ENCODE measurements around the gene EDC4.
"Not testable (repeated sequence)": the region's sequence is repeated elsewhere in the genome, so short reads cannot be mapped to it uniquely, and the experiment has no call there.

GRCh38 chr16:67915496-67915769 is 42.6 kb downstream of the EDC4 start:
- not testable (repeated sequence) for TF ChIP-seq CTCF (conservative IDR thresholded peaks at IDR 0.05; ENCODE audit: low read depth in 2 of 2); EZH2 (IDR thresholded peaks at IDR 0.05; ENCODE audit: low read depth, unreplicated experiment); CREB1 (CRISPR knock-in tag; IDR thresholded peaks at IDR 0.05; ENCODE audit: low read depth); POLR2AphosphoS5 (IDR thresholded peaks at IDR 0.05; ENCODE audit: low read depth); ZNF114 (CRISPR knock-in tag; IDR thresholded peaks at IDR 0.05); REST (IDR thresholded peaks at IDR 0.05; ENCODE audit: unreplicated experiment); EZH2phosphoT487 (IDR thresholded peaks at IDR 0.05; ENCODE audit: unreplicated experiment); JUNB (IDR thresholded peaks at IDR 0.05; ENCODE audit: unreplicated experiment)

Measured in GM23338 (cell line).